ENCODE data around the gene GNG7. TPM values are rescaled to one million over a fixed set of nuclear protein-coding genes. Genes with fewer than 3 reads are reported as not detected.

Gene GNG7
- total and polyA plus RNA-seq, 10 of the 15 experiments (the other 5 are each of a cell fraction or from before 2014, with no cell fraction given): 1.9 to 13.6 (median 6.5) TPM

DNA sequence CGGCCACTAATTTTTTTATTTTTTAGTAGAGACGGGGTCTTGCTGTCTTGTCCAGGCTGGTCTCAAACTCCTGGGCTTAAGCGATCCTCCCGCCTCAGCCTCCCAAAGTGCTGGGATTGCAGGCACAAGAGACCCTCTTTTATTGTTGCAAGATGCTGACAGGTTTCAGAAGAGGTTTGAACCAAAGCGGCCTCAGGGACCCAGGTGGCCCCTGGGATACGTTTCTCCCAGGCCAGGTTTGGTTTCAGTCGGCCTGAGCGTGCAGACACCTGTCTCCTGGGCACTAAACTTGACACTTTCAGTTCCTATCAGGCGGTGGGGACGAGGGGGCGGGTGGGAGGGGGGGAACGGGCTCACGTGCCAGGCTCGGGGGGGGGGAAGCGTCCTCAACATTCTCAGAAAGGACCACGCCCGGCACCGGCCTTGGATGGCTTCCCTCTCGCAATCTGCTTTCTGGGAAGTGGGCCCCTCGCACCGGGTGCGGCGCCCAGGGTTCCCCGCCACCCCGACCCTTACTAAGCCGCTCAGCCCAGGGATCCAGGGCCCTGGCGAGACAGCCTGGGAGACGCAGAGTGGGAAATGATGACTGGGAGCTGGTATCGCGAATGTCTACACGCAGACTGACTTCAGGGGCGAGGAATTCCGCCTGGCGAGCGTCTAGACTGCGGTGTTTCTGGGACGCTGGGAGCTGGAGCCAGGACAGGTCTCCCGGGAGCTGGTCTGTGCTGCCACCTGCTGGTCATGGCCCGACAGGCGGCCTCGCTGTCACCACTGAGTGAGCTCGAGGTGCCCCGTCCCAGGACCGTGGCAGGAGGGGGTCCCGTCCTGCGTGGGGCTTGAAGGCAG lies 91.6 kb downstream of the GNG7 start (continued):
- peak; percentile 37; the same call in 1 of the 2 replicates for TF ChIP-seq TAF1 (IDR thresholded peaks at IDR 0.05; ENCODE audit: borderline replicate concordance, low read depth, low read length)
- TF ChIP-seq STAT3 (IDR thresholded peaks at IDR 0.05; ENCODE audit: low read depth, low read length): no peak
- peak; percentile 81; the same call in 1 of the 2 replicates for TF ChIP-seq STAT1 (conservative IDR thresholded peaks at IDR 0.05)
- TF ChIP-seq, protein P1, sequence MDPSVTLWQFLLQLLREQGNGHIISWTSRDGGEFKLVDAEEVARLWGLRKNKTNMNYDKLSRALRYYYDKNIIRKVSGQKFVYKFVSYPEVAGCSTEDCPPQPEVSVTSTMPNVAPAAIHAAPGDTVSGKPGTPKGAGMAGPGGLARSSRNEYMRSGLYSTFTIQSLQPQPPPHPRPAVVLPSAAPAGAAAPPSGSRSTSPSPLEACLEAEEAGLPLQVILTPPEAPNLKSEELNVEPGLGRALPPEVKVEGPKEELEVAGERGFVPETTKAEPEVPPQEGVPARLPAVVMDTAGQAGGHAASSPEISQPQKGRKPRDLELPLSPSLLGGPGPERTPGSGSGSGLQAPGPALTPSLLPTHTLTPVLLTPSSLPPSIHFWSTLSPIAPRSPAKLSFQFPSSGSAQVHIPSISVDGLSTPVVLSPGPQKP (IDR thresholded peaks at IDR 0.05; ENCODE audit: low read depth, low read length): no peak
- TF ChIP-seq BCLAF1 (IDR thresholded peaks at IDR 0.05): no peak
- no peak; the same call in 1 of the 2 replicates for TF ChIP-seq ZNF384 (IDR thresholded peaks at IDR 0.05; ENCODE audit: borderline replicate concordance, low read depth, low read length)
- peak; percentile 75 for TF ChIP-seq SP1 (IDR thresholded peaks at IDR 0.05; ENCODE audit: low read depth, low read length)
- no peak for TF ChIP-seq ZZZ3 (IDR thresholded peaks at IDR 0.05; ENCODE audit: control insufficient read depth, insufficient read length, low read depth)
- no peak for TF ChIP-seq RBBP5 (conservative IDR thresholded peaks at IDR 0.05)
- TF ChIP-seq BMI1 (IDR thresholded peaks at IDR 0.05; ENCODE audit: borderline replicate concordance): no peak; the same call in 1 of the 2 replicates
- TF ChIP-seq SIN3A (IDR thresholded peaks at IDR 0.05; ENCODE audit: low read depth, low read length): peak; percentile 61; the same call in 1 of the 2 replicates
- TF ChIP-seq MTA3 (IDR thresholded peaks at IDR 0.05; ENCODE audit: borderline replicate concordance, low read length): no peak; the same call in 1 of the 2 replicates
- TF ChIP-seq SMC3 (IDR thresholded peaks at IDR 0.05; ENCODE audit: borderline replicate concordance, low read length): peak; percentile 93
- TF ChIP-seq KDM1A (IDR thresholded peaks at IDR 0.05; ENCODE audit: borderline replicate concordance): no peak
- TF ChIP-seq TBL1XR1 (IDR thresholded peaks at IDR 0.05; ENCODE audit: low read depth, low read length): peak; percentile 82
- peak; percentile 79; the same call in 1 of the 2 replicates for TF ChIP-seq ZBED1 (IDR thresholded peaks at IDR 0.05; ENCODE audit: borderline replicate concordance)
- 0 out of 2 replicates have a peak, but pooled peaks have one; percentile 18 for TF ChIP-seq CHD4 (IDR thresholded peaks at IDR 0.05)
- TF ChIP-seq EZH2 (IDR thresholded peaks at IDR 0.05; ENCODE audit: borderline replicate concordance, control insufficient read depth, low read depth, low read length): no peak
- no peak for TF ChIP-seq RCOR1 (conservative IDR thresholded peaks at IDR 0.05; ENCODE audit: low read depth, low read length)
- no peak for TF ChIP-seq SREBF1 (IDR thresholded peaks at IDR 0.05; ENCODE audit: low read length)
- no peak for TF ChIP-seq HDAC6 (IDR thresholded peaks at IDR 0.05; ENCODE audit: unreplicated experiment)
- TF ChIP-seq RFX5 (IDR thresholded peaks at IDR 0.05; ENCODE audit: low read depth, low read length): no peak
- TF ChIP-seq, protein P2, sequence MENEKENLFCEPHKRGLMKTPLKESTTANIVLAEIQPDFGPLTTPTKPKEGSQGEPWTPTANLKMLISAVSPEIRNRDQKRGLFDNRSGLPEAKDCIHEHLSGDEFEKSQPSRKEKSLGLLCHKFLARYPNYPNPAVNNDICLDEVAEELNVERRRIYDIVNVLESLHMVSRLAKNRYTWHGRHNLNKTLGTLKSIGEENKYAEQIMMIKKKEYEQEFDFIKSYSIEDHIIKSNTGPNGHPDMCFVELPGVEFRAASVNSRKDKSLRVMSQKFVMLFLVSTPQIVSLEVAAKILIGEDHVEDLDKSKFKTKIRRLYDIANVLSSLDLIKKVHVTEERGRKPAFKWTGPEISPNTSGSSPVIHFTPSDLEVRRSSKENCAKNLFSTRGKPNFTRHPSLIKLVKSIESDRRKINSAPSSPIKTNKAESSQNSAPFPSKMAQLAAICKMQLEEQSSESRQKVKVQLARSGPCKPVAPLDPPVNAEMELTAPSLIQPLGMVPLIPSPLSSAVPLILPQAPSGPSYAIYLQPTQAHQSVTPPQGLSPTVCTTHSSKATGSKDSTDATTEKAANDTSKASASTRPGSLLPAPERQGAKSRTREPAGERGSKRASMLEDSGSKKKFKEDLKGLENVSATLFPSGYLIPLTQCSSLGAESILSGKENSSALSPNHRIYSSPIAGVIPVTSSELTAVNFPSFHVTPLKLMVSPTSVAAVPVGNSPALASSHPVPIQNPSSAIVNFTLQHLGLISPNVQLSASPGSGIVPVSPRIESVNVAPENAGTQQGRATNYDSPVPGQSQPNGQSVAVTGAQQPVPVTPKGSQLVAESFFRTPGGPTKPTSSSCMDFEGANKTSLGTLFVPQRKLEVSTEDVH (IDR thresholded peaks at IDR 0.05; ENCODE audit: low read depth, partially characterized antibody): no peak

Data from GM12878 (cell line).